Osteoblast (primary cell): ENCODE measurements around the gene RDH16. TPM values are rescaled to one million over a fixed set of nuclear protein-coding genes. Genes with fewer than 3 reads are reported as not detected.

Experiments
- DNase-seq: peaks from one replicate; pipeline ENCODE4 v3.0.0; 2011; ENCODE audit warnings: low spot score, mixed read lengths; ENCODE audit not compliant: insufficient read length; ENCODE audit errors: missing footprints
- H2AFZ ChIP-seq: 2 replicates; pipeline ENCODE4 v1.6.0; 2011; ENCODE audit warnings: mild to moderate bottlenecking, low read length
- H3K27ac ChIP-seq: 2 replicates; pipeline ENCODE4 v1.5.1; 2011; ENCODE audit warnings: mild to moderate bottlenecking, low read depth, low read length, moderate library complexity
- H3K27me3 ChIP-seq: 2 replicates; pipeline ENCODE4 v1.6.0; 2012; ENCODE audit warnings: mild to moderate bottlenecking, control low read depth, inconsistent platforms, low read length, moderate library complexity; ENCODE audit not compliant: insufficient read depth
- H3K36me3 ChIP-seq: 2 replicates; pipeline ENCODE4 v1.5.1; 2011; ENCODE audit warnings: mild to moderate bottlenecking, low read length, control low read depth, moderate library complexity; ENCODE audit not compliant: insufficient read depth
- H3K4me1 ChIP-seq: 2 replicates; pipeline ENCODE4 v1.5.1; 2011; ENCODE audit warnings: mild to moderate bottlenecking, low read length, control low read depth, moderate library complexity; ENCODE audit not compliant: insufficient read depth
- H3K4me2 ChIP-seq: 2 replicates; pipeline ENCODE4 v1.6.0; 2011; ENCODE audit warnings: mild to moderate bottlenecking, low read length; ENCODE audit not compliant: insufficient read depth
- H3K4me3 ChIP-seq: fragments of 200-600 bp; sonication (generic); 3 replicates; pipeline ENCODE4 v1.5.1; 2012; ENCODE audit warnings: mild to moderate bottlenecking, low read length, inconsistent platforms; ENCODE audit not compliant: insufficient read depth
- H3K79me2 ChIP-seq: 2 replicates; pipeline ENCODE4 v1.6.0; 2012; ENCODE audit warnings: mild to moderate bottlenecking, low read length, control low read depth, inconsistent platforms; ENCODE audit not compliant: insufficient read depth
- H3K9me3 ChIP-seq: 2 replicates; pipeline ENCODE4 v1.5.1; 2011; ENCODE audit warnings: low read depth, low read length, control low read depth
- H4K20me1 ChIP-seq: 2 replicates; pipeline ENCODE4 v1.6.0; 2012; ENCODE audit warnings: mild to moderate bottlenecking, low read length, control low read depth; ENCODE audit not compliant: insufficient read depth
- total RNA-seq: library from RNA; depleted of rRNA; stranded (reverse); fragments of >200 nt; gene quantifications from 2 replicates; pipeline ENCODE4 v1.2.3, GENCODE V29; 2012
- TF ChIP-seq, protein P1 (sequence below): IDR thresholded peaks from 2 replicates; pipeline ENCODE4 v1.5.1; 2011; ENCODE audit warnings: mild to moderate bottlenecking, low read depth, low read length, moderate library complexity; ENCODE audit errors: extremely low read depth

The RDH16 gene
- total RNA-seq, 1 donor, result under 0.01 TPM

DNA sequence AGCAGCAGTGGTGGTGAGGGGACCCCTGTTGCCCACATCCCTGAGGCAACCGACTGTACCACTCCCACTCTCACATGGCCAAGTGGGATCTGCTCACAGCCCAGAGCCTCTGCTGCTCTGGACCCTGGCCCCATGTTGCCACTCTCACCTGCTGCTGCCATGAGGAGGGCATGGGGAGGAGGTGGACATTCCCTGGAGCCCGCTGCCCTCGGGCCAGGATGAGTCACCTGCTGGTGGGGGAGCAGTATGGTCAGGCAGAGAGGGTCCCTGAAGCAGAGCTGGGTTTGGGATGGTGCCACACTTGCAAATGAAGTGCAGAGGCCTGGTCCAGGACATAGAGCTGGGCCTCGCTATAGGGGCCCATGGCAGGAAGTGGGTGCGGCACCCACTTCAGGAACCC lies 49.3 kb downstream of the RDH16 start:
- TF ChIP-seq, protein P1, sequence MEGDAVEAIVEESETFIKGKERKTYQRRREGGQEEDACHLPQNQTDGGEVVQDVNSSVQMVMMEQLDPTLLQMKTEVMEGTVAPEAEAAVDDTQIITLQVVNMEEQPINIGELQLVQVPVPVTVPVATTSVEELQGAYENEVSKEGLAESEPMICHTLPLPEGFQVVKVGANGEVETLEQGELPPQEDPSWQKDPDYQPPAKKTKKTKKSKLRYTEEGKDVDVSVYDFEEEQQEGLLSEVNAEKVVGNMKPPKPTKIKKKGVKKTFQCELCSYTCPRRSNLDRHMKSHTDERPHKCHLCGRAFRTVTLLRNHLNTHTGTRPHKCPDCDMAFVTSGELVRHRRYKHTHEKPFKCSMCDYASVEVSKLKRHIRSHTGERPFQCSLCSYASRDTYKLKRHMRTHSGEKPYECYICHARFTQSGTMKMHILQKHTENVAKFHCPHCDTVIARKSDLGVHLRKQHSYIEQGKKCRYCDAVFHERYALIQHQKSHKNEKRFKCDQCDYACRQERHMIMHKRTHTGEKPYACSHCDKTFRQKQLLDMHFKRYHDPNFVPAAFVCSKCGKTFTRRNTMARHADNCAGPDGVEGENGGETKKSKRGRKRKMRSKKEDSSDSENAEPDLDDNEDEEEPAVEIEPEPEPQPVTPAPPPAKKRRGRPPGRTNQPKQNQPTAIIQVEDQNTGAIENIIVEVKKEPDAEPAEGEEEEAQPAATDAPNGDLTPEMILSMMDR, result no peak
- peaks cover 6% of the 10 kb centered on the region for H3K27me3 ChIP-seq
- H3K36me3 ChIP-seq, result no peaks in the 10 kb centered on the region

DNA sequence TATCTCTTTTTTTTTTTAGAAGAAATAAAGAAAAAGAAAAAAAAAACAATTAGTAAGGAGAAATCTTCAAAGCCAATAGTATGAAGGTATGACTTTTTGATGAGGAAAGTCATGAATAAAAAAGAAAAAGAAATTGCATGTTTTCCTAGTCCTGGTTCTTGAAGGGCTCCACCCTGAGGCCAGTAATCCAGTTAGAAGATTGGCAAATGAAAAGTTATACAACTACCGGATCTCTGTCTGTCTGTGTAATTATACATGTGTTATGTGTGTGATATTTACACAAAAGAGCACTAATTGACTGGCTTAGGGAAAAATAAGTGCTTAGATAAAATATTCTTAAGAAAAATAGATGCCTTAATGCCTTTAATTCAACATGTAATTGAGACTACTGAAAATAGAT lies 51.6 kb downstream of the RDH16 start:
- no peak for DNase-seq
- H3K4me1 ChIP-seq, result no peaks in the 10 kb centered on the region
- H3K27ac ChIP-seq, result no peak overlapping the region
- no peaks in the 10 kb centered on the region for H3K36me3 ChIP-seq
- H3K4me3 ChIP-seq, result no peak overlapping the region
- no peaks in the 10 kb centered on the region for H4K20me1 ChIP-seq
- H3K79me2 ChIP-seq, result no peaks in the 10 kb centered on the region
- no peak overlapping the region for H2AFZ ChIP-seq
- peaks cover 6% of the 10 kb centered on the region for H3K27me3 ChIP-seq
- peaks cover 5% of the 10 kb centered on the region for H3K9me3 ChIP-seq
- H3K4me2 ChIP-seq, result no peak overlapping the region
- TF ChIP-seq, protein P1, result no peak

More for the DNA sequence above, 49.3 kb downstream of the RDH16 start:
- no peak overlapping the region for H2AFZ ChIP-seq
- no peaks in the 10 kb centered on the region for H3K79me2 ChIP-seq
- no peaks in the 10 kb centered on the region for H4K20me1 ChIP-seq
- no peaks in the 10 kb centered on the region for H3K4me1 ChIP-seq
- no peak overlapping the region for H3K4me2 ChIP-seq
- no peak for DNase-seq
- H3K4me3 ChIP-seq, result no peak overlapping the region
- peaks cover 2% of the 10 kb centered on the region for H3K9me3 ChIP-seq
- no peak overlapping the region for H3K27ac ChIP-seq

DNA sequence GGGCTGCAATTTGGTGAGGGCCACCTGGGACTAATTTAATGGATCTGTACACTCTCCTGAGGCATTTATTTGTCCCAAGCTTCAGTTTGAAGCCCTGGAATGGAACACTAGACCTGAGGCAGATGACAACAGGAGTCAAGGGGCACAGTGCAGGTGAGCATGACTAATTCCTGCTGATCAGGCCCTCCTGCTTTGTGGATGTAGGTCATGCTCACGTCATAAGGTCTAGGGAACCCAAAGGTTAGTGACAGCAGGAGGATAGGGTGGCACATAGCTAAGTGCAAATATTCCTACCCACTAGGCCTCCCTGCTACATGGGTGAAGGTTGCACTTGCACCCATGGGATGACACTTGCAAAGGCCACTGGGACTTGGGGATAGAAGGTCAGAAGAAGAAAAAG lies 54.0 kb downstream of the RDH16 start:
- H3K27ac ChIP-seq, result no peak overlapping the region
- H2AFZ ChIP-seq, result no peak overlapping the region
- TF ChIP-seq, protein P1, result no peak
- H3K27me3 ChIP-seq, result peaks cover 6% of the 10 kb centered on the region
- no peak overlapping the region for H3K4me2 ChIP-seq
- peaks cover 7% of the 10 kb centered on the region for H3K9me3 ChIP-seq
- H3K36me3 ChIP-seq, result no peaks in the 10 kb centered on the region
- H3K4me1 ChIP-seq, result no peaks in the 10 kb centered on the region
- H3K4me3 ChIP-seq, result no peak overlapping the region
- no peaks in the 10 kb centered on the region for H4K20me1 ChIP-seq
- no peaks in the 10 kb centered on the region for H3K79me2 ChIP-seq
- DNase-seq, result no peak

Other genes with a start within 250 kb of the RDH16 start
- 808 and 845 TPM in 2 replicates for gene NACA, start 232.3 kb downstream of the RDH16 start, total RNA-seq
- 5.0 and 5.8 TPM in 2 replicates for gene PRIM1, start 205.3 kb downstream of the RDH16 start, total RNA-seq
- gene HSD17B6, start 194.3 kb downstream of the RDH16 start, total RNA-seq, result 0.88 and 4.7 TPM in 2 replicates
- not detected in 2 replicates for gene SDR9C7, start 23.2 kb downstream of the RDH16 start, total RNA-seq
- 4.4 and 4.7 TPM in 2 replicates for gene ZBTB39, start 48.9 kb upstream of the RDH16 start, total RNA-seq
- not detected in 2 replicates for gene TAC3, start 58.9 kb upstream of the RDH16 start, total RNA-seq
- gene MYO1A, start 92.5 kb upstream of the RDH16 start, total RNA-seq, result under 0.01 TPM in 1 of 2 replicates, not detected in the other
- 6.5 and 7.7 TPM in 2 replicates for gene NEMP1, start 121.2 kb upstream of the RDH16 start, total RNA-seq
- gene NAB2, start 131.5 kb upstream of the RDH16 start, total RNA-seq, result 53.6 and 70.9 TPM in 2 replicates
- 149 and 167 TPM in 2 replicates for gene STAT6, start 153.8 kb upstream of the RDH16 start, total RNA-seq
- 744 and 789 TPM in 2 replicates for gene LRP1, start 170.9 kb upstream of the RDH16 start, total RNA-seq
- not detected in 2 replicates for gene LRP1-AS, start 190.0 kb upstream of the RDH16 start, total RNA-seq